ENCODE measurements around the gene PRODH2.

PRODH2 gene

GRCh38 chr19:35754370-35755130 is 58.1 kb downstream of the PRODH2 start:
- no peak for DNase-seq (ENCODE audit: low spot score)
- TF ChIP-seq CTCF (IDR thresholded peaks at IDR 0.05; ENCODE audit: extremely low read depth, insufficient read depth, missing control alignments) = no peak
- in situ Hi-C loops (cut with MboI; ENCODE audit: low pct_unique_long_range_greater_than_20kb, low sequenced_read_pairs, unreplicated experiment) = no loop called here

GRCh38 chr19:35753634-35754369 is 58.8 kb downstream of the PRODH2 start:
- in situ Hi-C loops (cut with MboI; ENCODE audit: low pct_unique_long_range_greater_than_20kb, low sequenced_read_pairs, unreplicated experiment) = no loop called here
- DNase-seq (ENCODE audit: low spot score) = no peak
- TF ChIP-seq CTCF (IDR thresholded peaks at IDR 0.05; ENCODE audit: extremely low read depth, insufficient read depth, missing control alignments) = no peak

- no peak for TF ChIP-seq CTCF (IDR thresholded peaks at IDR 0.05; ENCODE audit: extremely low read depth, insufficient read depth, missing control alignments)
- in situ Hi-C loops (cut with MboI; ENCODE audit: low pct_unique_long_range_greater_than_20kb, low sequenced_read_pairs, unreplicated experiment) = no loop called here
- no peak for DNase-seq (ENCODE audit: low spot score)
Observed at GRCh38 chr19:35752746-35753350, 59.8 kb downstream of the PRODH2 start.

- in situ Hi-C loops (cut with MboI; ENCODE audit: low pct_unique_long_range_greater_than_20kb, low sequenced_read_pairs, unreplicated experiment) = no loop called here
- no peak for TF ChIP-seq CTCF (IDR thresholded peaks at IDR 0.05; ENCODE audit: extremely low read depth, insufficient read depth, missing control alignments)
- DNase-seq (ENCODE audit: low spot score) = no peak
Observed at GRCh38 chr19:35751839-35752745, 60.6 kb downstream of the PRODH2 start.

GRCh38 chr19:35750167-35750566 is 62.5 kb downstream of the PRODH2 start:
- TF ChIP-seq CTCF (IDR thresholded peaks at IDR 0.05; ENCODE audit: extremely low read depth, insufficient read depth, missing control alignments) = no peak
- DNase-seq (ENCODE audit: low spot score) = no peak
- in situ Hi-C loops (cut with MboI; ENCODE audit: low pct_unique_long_range_greater_than_20kb, low sequenced_read_pairs, unreplicated experiment) = no loop called here

All from GM13977 (cell line).